GM23338 (cell line): ENCODE data around the gene ADGRL3. TPM values are rescaled to one million over a fixed set of nuclear protein-coding genes. Genes with fewer than 3 reads are reported as not detected.
A peak's percentile ranks its signal among the peaks of the same experiment; 100 is the strongest.

Experiments
- ATAC-seq: fragments of 200-7000 bp; cut with Tn5 transposase; 3 replicates; pipeline ENCODE4 v1.9.1; 2020
- DNase-seq: peaks from one replicate; pipeline ENCODE4 v3.0.0-alpha.2; 2015; ENCODE audit warnings: low spot score
- H2AFZ ChIP-seq: fragments of 200-600 bp; sonication (generic); 2 replicates; pipeline ENCODE4 v1.8.0; 2016; ENCODE audit warnings: antibody characterized with exemption, mild to moderate bottlenecking, moderate library complexity
- H3F3A ChIP-seq: fragments of 200-600 bp; sonication (generic); replicated peaks from 2 replicates; pipeline ENCODE4 v1.8.0; 2017; ENCODE audit warnings: antibody characterized with exemption, mixed run types, low read depth
- H3K27ac ChIP-seq: fragments of 200-600 bp; sonication (generic); 2 replicates; pipeline ENCODE4 v1.6.1; 2016; ENCODE audit warnings: low read depth
- H3K27me3 ChIP-seq: fragments of 200-600 bp; sonication (generic); 2 replicates; pipeline ENCODE4 v1.8.0; 2016; ENCODE audit warnings: mild to moderate bottlenecking, mixed run types, moderate library complexity; ENCODE audit not compliant: insufficient read depth
- H3K36me3 ChIP-seq: fragments of 200-600 bp; sonication (generic); 2 replicates; pipeline ENCODE4 v1.8.0; 2016; ENCODE audit warnings: mild to moderate bottlenecking; ENCODE audit not compliant: insufficient read depth
- H3K4me1 ChIP-seq: fragments of 200-600 bp; sonication (generic); 2 replicates; pipeline ENCODE4 v1.8.0; 2016; ENCODE audit warnings: mild to moderate bottlenecking, moderate library complexity; ENCODE audit not compliant: insufficient read depth
- H3K4me2 ChIP-seq: fragments of 200-600 bp; sonication (generic); 2 replicates; pipeline ENCODE4 v1.7.1; 2017; ENCODE audit warnings: mixed run types
- H3K4me3 ChIP-seq: fragments of 200-600 bp; sonication (generic); 2 replicates; pipeline ENCODE4 v1.6.1; 2016; ENCODE audit warnings: mixed run types
- H3K79me2 ChIP-seq: fragments of 200-600 bp; sonication (generic); replicated peaks from 2 replicates; pipeline ENCODE4 v1.8.0; 2017; ENCODE audit warnings: mild to moderate bottlenecking; ENCODE audit not compliant: insufficient read depth
- H3K9me2 ChIP-seq: fragments of 200-600 bp; sonication (generic); 2 replicates; pipeline ENCODE4 v1.8.0; 2017; ENCODE audit not compliant: insufficient read depth
- H4K20me1 ChIP-seq: fragments of 200-600 bp; sonication (generic); replicated peaks from 2 replicates; pipeline ENCODE4 v1.8.0; 2017; ENCODE audit warnings: mild to moderate bottlenecking; ENCODE audit not compliant: insufficient read depth
- H3K27ac Mint-ChIP-seq: 2 replicates; pipeline ENCODE4 v1.8.0; 2020; ENCODE audit warnings: inconsistent platforms, mild to moderate bottlenecking, moderate library complexity, mixed read lengths
- H3K27me3 Mint-ChIP-seq: 3 replicates; pipeline ENCODE4 v1.8.0; 2022; ENCODE audit warnings: low read depth, mild to moderate bottlenecking, moderate library complexity, mixed read lengths, inconsistent platforms; ENCODE audit not compliant: insufficient read depth, poor library complexity
- H3K36me3 Mint-ChIP-seq: 3 replicates; pipeline ENCODE4 v1.8.0; 2021; ENCODE audit warnings: low read depth, mild to moderate bottlenecking, inconsistent platforms, moderate library complexity, mixed read lengths
- H3K4me1 Mint-ChIP-seq: 3 replicates; pipeline ENCODE4 v1.8.0; 2020; ENCODE audit warnings: mild to moderate bottlenecking, inconsistent platforms, mixed read lengths
- H3K4me3 Mint-ChIP-seq: 3 replicates; pipeline ENCODE4 v1.8.0; 2021; ENCODE audit warnings: moderate library complexity, mild to moderate bottlenecking, inconsistent platforms, mixed read lengths
- H3K9me3 Mint-ChIP-seq: 3 replicates; pipeline ENCODE4 v1.8.0; 2020; ENCODE audit warnings: moderate library complexity, mild to moderate bottlenecking, inconsistent platforms, mixed read lengths
- CREB1 ChIP-seq: fragments of 250-450 bp; sonication (Bioruptor Pico); IDR thresholded peaks from 2 replicates; pipeline ENCODE4 v1.5.0; 2020; ENCODE audit warnings: low read depth, mild to moderate bottlenecking, moderate library complexity
- EZH2 ChIP-seq: fragments of 200-600 bp; sonication (generic); IDR thresholded peaks from one replicate; pipeline ENCODE4 v1.8.0; 2017; ENCODE audit warnings: antibody characterized with exemption, mild to moderate bottlenecking, low read depth; ENCODE audit not compliant: unreplicated experiment
- JUNB ChIP-seq: IDR thresholded peaks from one replicate; pipeline ENCODE4 v1.6.1; 2016; ENCODE audit warnings: antibody characterized with exemption; ENCODE audit not compliant: unreplicated experiment
- STAT1 ChIP-seq: IDR thresholded peaks from one replicate; pipeline ENCODE4 v1.6.1; 2016; ENCODE audit warnings: antibody characterized with exemption; ENCODE audit not compliant: unreplicated experiment
- ZNF331 ChIP-seq: fragments of 250-450 bp; sonication (Bioruptor Pico); IDR thresholded peaks from 2 replicates; pipeline ENCODE4 v1.5.0; 2020; ENCODE audit warnings: low read depth, mild to moderate bottlenecking, moderate library complexity
- polyA plus RNA-seq: library from polyadenylated mRNA; unstranded; fragments of >200 nt; fragmentation: Nextera tagmentation; extraction: Ambion mirVana; gene quantifications from 2 replicates; pipeline ENCODE4 v1.2.1, GENCODE V29; 2016
- total RNA-seq: library from RNA; depleted of rRNA; stranded (reverse); fragments of >200 nt; shearing (Covaris generic); gene quantifications from 2 replicates; pipeline ENCODE4 v1.2.3, GENCODE V29; 2014
- TF ChIP-seq, protein P1 (sequence below): IDR thresholded peaks from 2 replicates; pipeline ENCODE4 v1.6.1; 2016; ENCODE audit warnings: antibody characterized with exemption
- TF ChIP-seq, protein P2 (sequence below), 2 experiments: fragments of 200-600 bp in 1 of 2; sonication (generic) in 1 of 2; conservative IDR thresholded peaks; 2 replicates each; pipeline versions ENCODE4 v1.5.1 to v1.6.1; 2016 to 2017; ENCODE audit warnings: antibody characterized with exemption in 2 of 2, low read depth in 2 of 2, mild to moderate bottlenecking in 2 of 2, moderate library complexity in 1 of 2
- TF ChIP-seq, protein P3 (sequence below): IDR thresholded peaks from one replicate; pipeline ENCODE4 v1.6.1; 2018; ENCODE audit warnings: antibody characterized with exemption; ENCODE audit not compliant: unreplicated experiment

The ADGRL3 gene
- total and polyA plus RNA-seq, 2 experiments from 2014 or later: 9.7 to 16.5 TPM

DNA sequence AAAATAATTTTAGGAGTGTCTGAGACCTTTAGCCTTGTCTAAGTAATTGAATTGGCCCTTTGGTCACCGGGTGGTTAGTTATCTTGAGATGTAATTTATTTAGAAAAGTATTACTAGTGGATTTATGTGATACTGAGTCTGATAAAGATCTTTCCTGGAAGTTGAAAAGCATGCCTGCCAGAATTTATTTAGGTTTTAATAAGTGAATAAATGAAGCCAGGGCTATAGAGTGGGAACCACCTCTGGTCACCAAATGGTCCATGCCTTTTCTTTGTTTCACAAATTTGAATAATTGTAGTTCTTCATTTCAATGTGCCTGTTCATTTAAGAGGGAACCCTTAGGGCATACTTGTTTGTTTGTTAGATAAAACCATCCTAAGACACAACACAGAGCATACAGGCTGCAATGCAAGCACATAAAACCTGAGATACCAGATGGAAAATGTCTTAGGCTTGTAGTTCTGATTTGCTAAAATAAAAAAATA lies 627.8 kb downstream of the ADGRL3 start:
- peaks cover 29% of the 10 kb centered on the region for H3K4me1 Mint-ChIP-seq
- Histone ChIP-seq H4K20me1 (no peaks in the 10 kb centered on the region), H3F3A (no peaks in the 10 kb centered on the region), H3K9me2 (no peaks in the 10 kb centered on the region), H3K4me3 (no peak overlapping the region; the same call in 1 of the 2 replicates), H3K36me3 (no peaks in the 10 kb centered on the region), H3K4me1 (peaks cover 32% of the 10 kb centered on the region), H3K4me2 (peak overlapping the region; percentile 57), H2AFZ (no peak overlapping the region), H3K27me3 (no peaks in the 10 kb centered on the region), H3K79me2 (no peaks in the 10 kb centered on the region), H3K27ac (no peak overlapping the region)
- DNase-seq (no peak), ATAC-seq (no peak)
- H3K27ac Mint-ChIP-seq: peak overlapping the region; percentile 49
- no peaks in the 10 kb centered on the region for H3K36me3 Mint-ChIP-seq
- TF ChIP-seq STAT1 (no peak), EZH2 (no peak), JUNB (no peak)
- TF ChIP-seq, protein P1, sequence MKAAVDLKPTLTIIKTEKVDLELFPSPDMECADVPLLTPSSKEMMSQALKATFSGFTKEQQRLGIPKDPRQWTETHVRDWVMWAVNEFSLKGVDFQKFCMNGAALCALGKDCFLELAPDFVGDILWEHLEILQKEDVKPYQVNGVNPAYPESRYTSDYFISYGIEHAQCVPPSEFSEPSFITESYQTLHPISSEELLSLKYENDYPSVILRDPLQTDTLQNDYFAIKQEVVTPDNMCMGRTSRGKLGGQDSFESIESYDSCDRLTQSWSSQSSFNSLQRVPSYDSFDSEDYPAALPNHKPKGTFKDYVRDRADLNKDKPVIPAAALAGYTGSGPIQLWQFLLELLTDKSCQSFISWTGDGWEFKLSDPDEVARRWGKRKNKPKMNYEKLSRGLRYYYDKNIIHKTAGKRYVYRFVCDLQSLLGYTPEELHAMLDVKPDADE: no peak
- TF ChIP-seq, protein P2, sequence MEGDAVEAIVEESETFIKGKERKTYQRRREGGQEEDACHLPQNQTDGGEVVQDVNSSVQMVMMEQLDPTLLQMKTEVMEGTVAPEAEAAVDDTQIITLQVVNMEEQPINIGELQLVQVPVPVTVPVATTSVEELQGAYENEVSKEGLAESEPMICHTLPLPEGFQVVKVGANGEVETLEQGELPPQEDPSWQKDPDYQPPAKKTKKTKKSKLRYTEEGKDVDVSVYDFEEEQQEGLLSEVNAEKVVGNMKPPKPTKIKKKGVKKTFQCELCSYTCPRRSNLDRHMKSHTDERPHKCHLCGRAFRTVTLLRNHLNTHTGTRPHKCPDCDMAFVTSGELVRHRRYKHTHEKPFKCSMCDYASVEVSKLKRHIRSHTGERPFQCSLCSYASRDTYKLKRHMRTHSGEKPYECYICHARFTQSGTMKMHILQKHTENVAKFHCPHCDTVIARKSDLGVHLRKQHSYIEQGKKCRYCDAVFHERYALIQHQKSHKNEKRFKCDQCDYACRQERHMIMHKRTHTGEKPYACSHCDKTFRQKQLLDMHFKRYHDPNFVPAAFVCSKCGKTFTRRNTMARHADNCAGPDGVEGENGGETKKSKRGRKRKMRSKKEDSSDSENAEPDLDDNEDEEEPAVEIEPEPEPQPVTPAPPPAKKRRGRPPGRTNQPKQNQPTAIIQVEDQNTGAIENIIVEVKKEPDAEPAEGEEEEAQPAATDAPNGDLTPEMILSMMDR (conservative IDR thresholded peaks at IDR 0.05; ENCODE audit: low read depth in 2 of 2): no peak
- TF ChIP-seq, protein P3, sequence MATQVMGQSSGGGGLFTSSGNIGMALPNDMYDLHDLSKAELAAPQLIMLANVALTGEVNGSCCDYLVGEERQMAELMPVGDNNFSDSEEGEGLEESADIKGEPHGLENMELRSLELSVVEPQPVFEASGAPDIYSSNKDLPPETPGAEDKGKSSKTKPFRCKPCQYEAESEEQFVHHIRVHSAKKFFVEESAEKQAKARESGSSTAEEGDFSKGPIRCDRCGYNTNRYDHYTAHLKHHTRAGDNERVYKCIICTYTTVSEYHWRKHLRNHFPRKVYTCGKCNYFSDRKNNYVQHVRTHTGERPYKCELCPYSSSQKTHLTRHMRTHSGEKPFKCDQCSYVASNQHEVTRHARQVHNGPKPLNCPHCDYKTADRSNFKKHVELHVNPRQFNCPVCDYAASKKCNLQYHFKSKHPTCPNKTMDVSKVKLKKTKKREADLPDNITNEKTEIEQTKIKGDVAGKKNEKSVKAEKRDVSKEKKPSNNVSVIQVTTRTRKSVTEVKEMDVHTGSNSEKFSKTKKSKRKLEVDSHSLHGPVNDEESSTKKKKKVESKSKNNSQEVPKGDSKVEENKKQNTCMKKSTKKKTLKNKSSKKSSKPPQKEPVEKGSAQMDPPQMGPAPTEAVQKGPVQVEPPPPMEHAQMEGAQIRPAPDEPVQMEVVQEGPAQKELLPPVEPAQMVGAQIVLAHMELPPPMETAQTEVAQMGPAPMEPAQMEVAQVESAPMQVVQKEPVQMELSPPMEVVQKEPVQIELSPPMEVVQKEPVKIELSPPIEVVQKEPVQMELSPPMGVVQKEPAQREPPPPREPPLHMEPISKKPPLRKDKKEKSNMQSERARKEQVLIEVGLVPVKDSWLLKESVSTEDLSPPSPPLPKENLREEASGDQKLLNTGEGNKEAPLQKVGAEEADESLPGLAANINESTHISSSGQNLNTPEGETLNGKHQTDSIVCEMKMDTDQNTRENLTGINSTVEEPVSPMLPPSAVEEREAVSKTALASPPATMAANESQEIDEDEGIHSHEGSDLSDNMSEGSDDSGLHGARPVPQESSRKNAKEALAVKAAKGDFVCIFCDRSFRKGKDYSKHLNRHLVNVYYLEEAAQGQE: no peak
- H3K27me3 Mint-ChIP-seq: no peaks in the 10 kb centered on the region
- H3K9me3 Mint-ChIP-seq: no peaks in the 10 kb centered on the region
- no peak overlapping the region for H3K4me3 Mint-ChIP-seq

DNA sequence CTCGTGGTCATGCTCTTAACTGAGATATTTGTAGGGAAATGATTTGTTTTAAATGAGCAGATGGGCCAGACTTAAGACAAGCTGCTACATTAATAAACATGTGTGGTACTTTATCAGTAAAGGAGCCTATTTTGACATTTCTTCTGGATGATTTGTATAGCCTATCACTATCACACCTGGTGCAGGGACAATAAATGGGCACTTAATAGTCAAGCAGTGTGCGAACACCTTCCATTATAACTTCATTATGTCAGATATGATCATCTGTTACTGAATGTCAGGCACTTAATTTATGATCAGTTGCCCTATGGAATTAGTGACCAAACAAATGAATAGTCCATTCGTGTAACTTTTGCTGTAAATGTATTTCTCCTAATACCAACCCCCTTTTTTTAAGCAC lies 628.8 kb downstream of the ADGRL3 start:
- Mint-ChIP-seq H3K9me3 (peaks cover 6% of the 10 kb centered on the region; the same call in 1 of the 3 replicates), H3K27me3 (no peaks in the 10 kb centered on the region), H3K27ac (0 out of 2 replicates have a peak overlapping the region, but pooled peaks have one; percentile 4), H3K4me3 (no peak overlapping the region; the same call in 2 of the 3 replicates), H3K4me1 (peaks cover 32% of the 10 kb centered on the region), H3K36me3 (no peaks in the 10 kb centered on the region)
- H3K27me3 ChIP-seq: no peaks in the 10 kb centered on the region
- DNase-seq (no peak), ATAC-seq (no peak)
- no peaks in the 10 kb centered on the region for H4K20me1 ChIP-seq
- H3K27ac ChIP-seq: no peak overlapping the region
- H3F3A ChIP-seq: no peaks in the 10 kb centered on the region
- H2AFZ ChIP-seq: no peak overlapping the region
- no peak overlapping the region for H3K4me3 ChIP-seq
- H3K4me2 ChIP-seq: no peak overlapping the region
- H3K4me1 ChIP-seq: peaks cover 32% of the 10 kb centered on the region
- no peaks in the 10 kb centered on the region for H3K36me3 ChIP-seq
- no peaks in the 10 kb centered on the region for H3K79me2 ChIP-seq
- TF ChIP-seq, protein P3: no peak
- no peak for TF ChIP-seq STAT1
- TF ChIP-seq CREB1 (CRISPR knock-in tag): no peak
- TF ChIP-seq, protein P2 (conservative IDR thresholded peaks at IDR 0.05; ENCODE audit: low read depth in 2 of 2): no peak
- no peak for TF ChIP-seq ZNF331 (CRISPR knock-in tag)
- H3K9me2 ChIP-seq: no peaks in the 10 kb centered on the region
